Stimulated activated CD4-positive, alpha-beta T cell treated with anti-CD3 and anti-CD28 coated beads, Interleukin-12 subunit alpha, Interleukin-12 subunit beta, amount 100 ng/mL, for 4 hours (primary cell): ENCODE results near the gene PLOD1.
"Not testable (repeated sequence)": the region's sequence is repeated elsewhere in the genome, so short reads cannot be mapped to it uniquely, and the experiment has no call there.

Experiments
- DNase-seq: peaks from one replicate; pipeline ENCODE4 v3.0.0-alpha.2; 2020

The PLOD1 gene

DNA sequence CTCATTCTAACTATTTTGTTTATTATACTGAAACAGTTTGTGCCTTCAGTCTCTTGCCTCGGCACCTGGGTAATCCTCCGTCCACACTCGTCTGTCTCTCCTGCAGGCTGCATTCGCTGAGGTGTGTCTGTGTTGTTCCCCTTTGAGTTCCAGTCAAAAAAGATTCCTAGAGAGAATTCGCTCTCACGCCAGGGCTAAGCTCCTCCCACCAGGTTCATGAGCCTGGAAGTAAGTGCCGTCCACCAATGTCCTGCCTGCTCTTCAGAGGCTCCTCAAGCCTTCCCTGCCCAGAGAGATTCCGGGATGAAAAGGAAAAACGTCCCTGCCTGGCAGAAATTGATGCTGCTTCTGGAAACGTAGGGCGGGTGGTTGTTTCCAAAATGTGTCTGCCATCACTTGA lies 21.2 kb upstream of the PLOD1 start:
- no peak for DNase-seq

DNA sequence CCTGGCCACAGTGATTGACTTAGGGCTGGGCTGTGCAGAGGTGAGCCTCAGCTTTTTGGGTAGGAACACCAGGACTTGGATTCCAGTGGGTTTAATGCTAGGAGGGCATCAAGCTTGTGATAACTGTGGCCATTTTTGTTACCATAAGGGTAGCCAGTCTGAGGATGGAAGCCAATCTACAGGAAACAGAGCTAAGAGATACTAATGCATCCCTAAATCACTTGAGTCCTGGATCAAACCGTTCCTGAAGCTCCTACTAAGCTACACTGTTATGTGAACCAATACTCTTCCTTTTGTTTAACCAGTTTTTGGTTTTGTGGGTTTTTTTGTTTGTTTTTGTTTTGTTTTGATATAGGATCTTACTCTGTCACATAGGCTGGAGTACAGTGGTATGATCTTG lies 20.5 kb upstream of the PLOD1 start:
- no peak for DNase-seq

DNA sequence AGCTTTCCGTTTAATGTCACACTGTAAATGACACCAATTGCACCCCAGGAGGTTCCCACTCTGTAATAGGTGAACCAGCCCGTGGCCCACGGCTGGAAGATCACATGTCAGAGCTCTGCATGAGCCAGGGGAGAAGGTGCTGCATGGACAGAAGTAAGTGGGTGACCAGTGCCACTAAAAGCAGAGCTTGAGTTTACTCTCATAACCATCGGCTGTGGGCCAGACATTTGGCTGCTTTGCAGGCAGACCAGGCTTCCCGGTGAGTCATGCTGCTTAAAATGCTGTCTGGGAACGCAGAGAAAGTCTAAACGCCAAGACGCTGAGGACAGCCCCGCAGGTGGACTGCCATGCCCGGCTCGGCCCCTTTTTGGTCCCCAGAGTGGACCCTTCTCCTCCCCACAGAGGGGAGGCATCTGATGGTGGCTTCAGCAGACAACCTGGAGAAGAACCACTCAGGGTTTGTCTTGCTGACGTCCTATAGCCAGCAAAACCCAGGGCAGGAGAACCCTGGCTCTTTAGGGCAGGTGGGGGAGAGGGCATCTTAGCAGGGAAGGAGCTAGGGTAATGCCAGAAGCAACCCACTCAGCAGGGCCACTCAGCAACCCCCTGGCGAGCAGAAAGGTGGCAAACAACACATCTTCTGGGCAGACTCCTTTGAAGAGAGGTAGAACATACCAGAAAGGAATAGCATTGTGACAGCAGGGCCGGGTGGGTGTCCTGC lies 15.6 kb upstream of the PLOD1 start:
- no peak for DNase-seq

DNA sequence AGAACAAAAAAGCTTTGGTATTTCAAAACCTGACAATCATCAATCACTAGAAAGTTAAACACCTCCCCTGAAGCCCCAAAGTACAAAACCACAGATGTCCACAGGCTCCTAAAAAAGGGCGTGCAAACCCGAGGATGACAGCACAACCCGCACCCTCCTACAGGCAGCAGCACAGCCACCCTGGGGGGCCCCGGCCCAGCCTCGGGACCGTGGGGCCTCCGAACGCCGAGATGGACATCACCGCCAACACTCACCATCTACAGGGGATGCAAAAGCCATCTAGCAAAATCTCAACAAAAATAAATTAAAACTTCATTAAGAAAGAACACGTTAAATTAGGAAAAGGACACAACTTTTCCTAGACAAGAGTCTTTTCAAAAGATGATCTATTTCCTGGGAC lies 14.9 kb upstream of the PLOD1 start:
- no peak for DNase-seq

DNA sequence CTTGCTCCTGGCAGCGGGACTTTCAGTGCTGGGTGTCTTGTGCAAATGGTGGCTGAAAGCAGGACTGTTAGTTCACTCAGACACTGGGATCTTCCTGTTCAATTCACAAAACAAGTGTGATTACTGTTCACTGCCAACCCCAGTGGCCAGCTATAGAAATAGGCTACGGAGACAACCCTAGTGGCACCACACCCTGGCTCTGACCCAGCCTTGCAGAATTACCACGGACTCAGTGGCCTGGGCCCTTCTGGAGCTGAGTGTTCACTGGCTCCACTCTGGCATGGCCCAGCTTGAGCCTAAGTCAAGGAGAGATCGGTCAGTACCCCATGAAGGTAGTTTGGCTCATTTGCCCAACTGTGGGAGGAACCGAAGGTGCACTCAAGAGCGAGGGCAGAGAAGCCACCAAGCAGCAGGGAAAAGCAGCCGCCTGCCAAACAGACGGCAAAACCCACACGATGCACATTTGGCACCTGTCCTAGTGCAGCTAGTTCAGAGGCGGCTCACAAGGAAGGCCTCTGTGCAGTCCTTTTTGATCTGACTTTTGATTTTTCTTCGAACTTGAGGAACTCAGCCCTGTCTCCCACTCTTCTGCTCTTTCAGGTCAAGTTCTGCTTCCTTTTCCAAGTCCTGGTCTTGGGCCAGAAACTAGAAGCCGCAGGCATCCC lies 14.1 kb upstream of the PLOD1 start:
- no peak for DNase-seq

DNA sequence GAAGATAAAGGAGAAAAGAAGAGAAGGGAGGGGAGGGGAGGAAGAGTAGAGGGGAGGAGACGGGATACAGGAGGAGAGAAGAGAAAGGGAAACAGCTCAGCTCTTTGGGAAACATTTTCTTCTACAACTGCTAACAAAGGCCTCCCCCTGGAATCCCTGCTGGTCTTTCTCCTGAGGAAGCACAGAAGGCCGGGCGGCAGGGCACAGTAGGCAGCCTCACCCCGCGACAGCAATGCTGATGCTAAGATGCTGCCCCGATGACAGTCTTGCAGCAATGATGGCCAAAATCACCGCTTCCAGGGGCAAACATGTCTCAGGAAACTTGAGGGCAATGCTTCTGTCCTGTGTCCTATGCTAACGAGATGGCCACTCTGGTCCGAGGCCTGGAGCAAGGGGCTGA lies 13.5 kb upstream of the PLOD1 start:
- no peak for DNase-seq

DNA sequence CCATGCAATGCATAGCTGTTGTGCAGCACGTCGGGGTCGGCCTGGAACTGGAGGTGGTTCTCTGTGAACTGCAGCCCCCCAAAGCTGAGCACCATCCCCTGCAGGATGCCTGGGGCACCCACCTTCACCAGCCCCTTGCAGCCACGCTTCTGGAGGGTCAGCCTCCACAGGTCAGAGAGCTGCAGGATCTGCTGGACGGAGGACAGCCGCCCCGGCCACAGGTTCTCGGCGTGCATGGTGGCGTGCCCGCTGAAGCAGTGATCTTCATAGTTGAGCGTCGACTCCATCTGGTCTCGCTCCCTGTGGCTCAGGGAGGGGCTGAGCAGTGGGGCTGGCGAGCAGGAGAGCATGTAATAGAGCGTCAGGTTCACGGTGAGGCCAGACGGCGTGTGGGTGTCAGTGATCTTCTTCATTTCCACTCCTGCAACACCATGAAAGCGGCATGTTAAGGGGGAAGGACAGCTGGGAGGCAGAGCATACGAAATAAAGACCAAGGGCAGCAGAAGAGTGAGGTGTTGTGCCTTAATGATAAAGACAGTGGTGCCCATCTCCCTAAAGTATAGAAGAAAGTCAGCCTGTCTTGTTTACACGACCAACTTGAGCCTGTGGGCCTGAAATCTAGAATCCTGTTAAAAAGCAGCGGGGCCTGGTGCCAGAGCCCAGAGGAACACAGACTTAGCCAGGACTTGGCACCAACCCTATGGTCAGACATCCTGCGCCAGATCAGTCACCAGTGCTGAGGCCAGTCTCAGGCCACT lies 11.3 kb upstream of the PLOD1 start:
- no peak for DNase-seq

DNA sequence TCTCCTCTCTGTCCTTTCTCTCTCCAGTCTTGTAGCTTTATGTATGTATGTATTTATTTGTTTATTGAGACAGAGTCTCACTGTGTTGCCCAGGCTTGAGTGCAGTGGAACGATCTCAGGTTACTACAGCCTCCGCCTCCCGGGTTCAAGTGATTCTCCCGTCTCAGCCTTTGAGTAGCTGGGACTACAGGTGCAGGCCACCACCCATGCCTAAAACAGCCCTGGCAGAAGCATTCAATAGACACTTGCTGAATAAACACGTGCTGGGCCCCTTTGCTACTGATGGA lies 10.7 kb upstream of the PLOD1 start:
- DNase-seq: no peak

DNA sequence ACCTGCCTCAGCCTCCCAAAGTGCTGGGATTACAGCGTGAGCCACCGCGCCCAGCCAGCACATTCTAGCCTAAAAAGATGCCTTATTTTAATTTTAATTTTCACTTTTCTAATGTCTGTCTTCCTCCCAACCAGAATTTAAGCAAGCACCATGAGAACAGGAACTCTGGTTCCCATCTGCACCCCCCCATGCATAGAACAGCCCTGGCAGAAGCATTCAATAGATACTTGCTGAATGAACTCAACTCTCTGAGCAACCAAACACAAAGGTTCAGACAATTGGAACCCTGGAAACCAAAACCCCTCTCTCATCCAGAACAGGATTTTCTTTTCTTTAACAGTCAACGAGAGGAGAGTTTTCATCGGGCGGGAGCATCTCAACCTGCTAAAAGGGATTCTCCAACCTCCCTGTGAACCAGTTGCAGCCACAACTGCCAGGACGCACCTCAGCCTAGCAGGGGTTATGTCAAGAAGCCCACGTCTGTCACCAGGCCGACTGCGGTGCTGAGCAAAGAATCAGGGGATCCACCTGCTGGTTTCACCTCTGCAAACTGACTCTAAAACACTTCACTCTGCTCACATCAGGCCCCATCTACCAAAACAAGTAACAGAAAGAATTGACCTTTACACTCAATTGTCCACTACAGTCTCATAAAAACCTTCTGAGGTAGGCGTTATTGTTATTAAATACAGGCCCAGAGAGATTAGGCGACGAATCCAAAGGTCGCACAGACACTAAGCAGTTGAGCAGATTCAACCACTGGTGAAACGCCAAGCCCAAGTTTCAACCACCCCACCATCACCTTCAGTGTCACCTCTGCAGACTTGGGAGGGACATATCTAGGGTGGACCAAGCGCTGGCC lies 10.0 kb upstream of the PLOD1 start:
- DNase-seq: no peak

DNA sequence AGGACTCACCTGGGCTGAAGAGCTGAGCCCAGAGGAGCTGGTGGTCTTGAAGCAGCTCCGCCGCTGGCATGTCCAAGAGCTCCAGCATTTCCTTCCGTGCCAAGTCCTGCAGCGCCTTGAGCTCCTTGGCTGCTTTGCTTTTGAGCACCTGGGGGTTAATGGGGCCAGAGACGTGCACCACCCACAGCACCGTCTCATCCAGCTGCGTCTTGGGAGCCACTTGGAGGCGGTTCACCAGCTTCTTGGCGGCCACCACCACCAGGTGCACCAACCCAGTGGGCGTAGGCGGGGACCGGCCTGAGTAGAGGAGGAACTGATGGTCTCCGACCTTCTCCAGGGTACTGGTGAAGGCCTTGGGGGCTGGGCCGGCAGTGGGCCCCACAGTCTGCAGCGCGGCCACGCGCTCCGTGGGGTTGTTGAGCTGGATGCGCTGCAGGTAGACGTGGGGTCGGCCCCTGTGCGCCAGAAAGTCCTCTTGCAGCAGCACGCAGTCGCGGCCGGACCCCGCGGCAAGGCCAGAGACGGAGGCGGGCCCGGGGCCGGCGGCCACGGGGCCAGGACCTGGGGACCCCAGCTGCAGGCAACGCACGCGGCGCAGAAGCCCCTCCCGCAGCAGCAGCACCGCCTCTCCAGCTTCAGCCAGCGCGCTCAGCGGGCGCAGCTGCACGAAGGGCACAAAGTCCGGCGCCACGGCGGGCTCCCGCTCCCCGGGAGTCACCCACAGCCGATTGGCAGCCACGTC lies 9.2 kb upstream of the PLOD1 start:
- not testable (repeated sequence) for DNase-seq

DNA sequence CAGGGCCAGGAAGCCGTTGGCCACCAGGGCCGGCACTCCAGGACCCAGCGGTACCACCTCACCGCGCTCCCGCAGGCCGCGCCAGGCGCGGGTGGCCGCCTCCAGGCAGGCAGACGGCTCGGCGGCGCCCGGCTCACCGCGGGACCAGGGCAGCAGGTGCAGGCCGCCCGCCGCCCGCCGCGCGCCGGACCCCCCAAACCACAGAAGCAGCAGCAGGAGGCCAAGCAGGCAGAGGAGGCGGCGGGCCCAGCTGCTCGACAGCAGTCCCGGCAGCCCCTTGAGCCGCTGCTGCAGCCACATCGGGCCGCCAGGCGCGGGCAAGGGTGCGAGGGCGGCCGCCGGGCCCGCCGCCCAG lies 8.6 kb upstream of the PLOD1 start:
- DNase-seq: no peak

DNA sequence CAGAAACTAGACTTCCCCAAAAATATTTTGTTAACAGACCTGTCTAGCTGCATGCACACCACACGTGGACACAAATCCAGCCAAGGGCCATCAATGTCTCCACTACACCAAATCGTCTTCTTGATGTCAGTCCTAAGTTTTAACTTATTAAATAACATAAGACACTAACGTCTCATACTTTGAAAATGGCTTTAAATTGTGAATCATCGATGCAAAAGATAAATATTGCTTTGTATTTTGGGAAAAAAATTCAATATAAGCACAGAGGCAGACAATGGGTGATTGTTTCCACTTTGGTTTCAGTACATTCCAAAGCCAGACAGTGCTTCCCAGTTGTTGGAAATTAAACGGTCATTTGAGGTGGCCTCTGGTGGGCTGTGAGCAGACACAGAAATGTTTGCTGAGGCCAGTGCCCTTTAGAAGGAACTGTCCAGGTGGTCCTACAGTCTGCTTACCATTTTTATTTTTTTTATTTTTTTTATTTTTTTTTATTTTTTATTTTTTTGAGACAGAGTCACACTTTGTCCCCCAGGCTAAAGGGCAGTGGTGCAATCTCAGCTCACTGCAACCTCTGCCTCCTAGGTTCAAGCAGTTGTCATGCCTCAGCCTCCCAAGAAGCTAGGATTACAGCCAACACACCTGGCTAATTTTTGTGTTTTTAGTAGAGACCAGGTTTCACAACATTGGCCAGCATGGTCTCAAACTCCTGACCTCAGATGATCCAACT lies 6.5 kb upstream of the PLOD1 start:
- no peak for DNase-seq

DNA sequence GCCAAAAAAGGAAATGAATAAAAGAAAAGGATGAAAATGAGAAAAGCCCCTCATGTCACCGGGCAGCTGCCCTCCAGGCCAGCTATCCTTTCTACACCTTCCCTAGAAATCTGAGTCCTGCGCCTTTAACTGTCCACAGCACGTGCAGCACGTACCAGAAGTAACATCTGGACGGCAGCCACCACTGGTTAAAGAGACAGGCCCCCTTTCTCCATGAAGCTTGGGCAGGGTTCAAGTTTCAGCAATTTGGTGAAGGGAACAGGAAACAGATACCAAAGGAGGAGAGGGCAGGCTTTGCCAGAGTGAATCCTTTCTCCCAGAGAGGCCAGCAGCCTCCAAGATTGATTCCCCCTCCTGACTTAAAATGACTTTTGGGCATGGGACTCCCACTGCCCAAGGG lies 4.7 kb upstream of the PLOD1 start:
- DNase-seq: no peak

DNA sequence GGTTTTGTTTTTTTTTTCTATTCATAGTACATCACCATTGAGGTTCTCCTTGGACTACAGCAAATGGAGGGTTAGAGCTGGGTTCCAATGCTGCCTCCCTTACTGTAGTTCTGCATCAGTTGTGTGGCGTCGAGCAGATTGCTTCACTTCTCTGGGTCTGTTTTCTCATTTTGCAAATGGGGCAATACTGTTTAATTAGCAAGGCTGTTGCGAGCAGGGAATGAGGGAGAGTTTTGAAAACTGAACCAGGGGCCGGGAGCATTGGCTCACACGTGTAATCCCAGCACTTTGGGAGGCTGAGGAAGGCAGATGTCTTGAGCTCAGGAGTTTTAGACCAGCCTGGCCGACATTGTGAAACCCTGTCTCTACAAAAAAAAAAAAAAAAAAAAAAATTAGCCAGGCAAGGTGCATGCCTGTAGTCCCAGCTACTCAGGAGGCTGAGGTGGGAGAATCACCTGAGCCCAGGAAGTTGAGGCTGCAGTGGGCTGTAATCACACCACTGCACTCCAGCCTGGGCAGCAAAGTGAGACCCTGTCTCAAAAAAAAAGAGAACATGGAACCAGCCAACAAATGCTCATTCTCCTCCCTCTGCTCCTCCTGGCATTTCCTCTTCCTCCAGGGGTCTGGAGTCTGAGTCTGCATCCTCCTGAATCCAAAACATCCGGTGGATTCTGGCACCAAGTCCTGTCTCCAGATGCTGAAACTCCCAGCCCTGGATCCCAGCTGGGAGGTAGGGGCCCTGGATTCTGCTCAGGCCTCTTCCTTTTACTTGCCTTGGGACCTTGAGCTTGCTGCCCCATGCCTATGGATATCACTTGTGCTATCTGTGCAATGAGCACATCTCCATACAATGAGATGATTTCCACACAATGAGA lies 3.7 kb upstream of the PLOD1 start:
- no peak for DNase-seq

DNA sequence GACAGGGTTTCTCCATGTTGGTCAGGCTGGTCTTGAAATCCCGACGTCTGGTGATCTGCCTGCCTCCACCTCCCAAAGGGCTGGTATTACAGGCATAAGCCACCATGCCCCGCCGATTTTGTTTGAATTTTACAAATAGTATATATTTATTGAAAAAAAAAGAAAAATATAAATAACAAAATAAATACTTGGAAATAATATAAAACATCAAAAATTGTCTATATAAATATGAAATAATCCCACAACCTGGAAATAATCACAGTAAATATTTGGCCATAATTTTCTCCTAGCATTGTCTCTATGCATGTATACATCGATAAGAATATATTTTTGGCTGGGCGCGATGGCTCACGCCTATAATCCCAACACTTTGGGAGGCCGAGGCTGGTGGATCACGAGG lies 2.7 kb upstream of the PLOD1 start:
- DNase-seq: no peak

DNA sequence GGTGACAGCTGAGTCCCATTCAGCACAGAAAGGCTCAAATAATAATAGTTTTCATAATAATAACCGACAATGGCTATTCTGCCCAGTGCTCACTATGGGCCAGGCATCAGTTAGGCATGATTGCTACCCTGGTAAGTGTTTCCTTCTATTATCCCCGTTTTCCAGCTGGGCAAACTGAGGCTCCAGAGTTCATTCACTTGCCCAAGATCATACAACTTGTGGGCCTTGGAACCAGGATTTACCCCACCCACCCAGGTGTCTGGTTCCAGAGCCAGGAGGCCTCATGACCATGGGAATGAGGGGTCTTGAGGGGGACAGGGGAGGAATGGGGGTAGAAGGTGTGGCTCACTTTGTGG lies 518 bp downstream of the PLOD1 start:
- no peak for DNase-seq

DNA sequence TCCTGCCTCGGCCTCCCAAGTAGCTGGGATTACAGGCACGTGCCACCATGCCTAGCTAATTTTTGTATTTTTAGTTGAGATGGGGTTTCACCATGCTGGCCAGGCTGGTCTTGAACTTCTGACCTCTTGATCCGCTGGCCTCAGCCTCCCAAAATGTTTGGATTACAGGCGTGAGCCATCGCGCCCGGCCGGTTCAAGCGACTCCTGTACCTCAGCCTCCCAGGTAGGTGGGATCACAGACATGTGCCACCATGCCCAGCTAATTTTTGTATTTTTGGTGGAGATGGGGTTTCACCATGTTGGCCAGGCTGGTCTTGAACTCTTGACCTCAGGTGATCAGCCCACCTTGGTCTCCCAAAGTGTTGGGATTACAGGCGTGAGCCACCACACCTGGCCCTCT lies 1.2 kb downstream of the PLOD1 start:
- DNase-seq: not testable (repeated sequence)

DNA sequence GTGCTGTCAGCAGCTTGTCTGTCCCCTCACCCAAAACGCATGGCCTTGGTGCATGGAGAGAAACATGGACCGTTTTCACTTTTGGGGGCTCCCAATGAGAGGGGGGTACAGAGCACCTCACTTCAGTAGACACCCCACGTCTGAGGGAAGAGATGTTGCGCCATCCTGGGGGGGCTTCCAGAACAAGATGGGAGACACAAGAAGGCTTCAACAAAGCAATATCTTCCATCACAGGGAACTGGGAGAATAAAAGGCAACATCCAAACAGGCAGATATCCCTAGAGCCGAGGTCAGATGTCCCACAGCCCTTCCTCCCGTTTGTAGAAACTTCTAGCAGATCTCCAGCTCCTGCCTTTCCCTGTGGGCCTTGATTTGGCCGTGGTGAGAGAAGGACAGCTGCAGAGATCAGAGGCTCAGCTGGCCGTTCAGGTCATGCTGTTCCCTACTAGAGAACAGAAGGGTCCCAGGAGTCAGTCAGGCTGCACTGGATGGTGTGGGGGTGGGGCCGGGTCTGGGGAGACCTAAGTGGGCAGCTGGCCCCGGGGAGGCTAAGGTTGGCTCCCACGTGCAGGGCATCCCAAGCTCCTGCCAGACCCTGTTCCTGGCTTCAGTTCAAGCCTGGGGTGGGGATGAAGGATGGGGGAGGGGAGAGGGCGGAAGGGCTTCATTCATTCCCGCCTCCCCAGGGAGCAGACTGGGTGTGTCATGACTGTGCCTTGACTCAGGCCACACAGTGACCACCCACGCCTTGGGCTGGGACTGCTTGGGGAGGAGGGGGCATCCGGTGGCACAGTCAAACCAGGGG lies 4.4 kb downstream of the PLOD1 start:
- no peak for DNase-seq

DNA sequence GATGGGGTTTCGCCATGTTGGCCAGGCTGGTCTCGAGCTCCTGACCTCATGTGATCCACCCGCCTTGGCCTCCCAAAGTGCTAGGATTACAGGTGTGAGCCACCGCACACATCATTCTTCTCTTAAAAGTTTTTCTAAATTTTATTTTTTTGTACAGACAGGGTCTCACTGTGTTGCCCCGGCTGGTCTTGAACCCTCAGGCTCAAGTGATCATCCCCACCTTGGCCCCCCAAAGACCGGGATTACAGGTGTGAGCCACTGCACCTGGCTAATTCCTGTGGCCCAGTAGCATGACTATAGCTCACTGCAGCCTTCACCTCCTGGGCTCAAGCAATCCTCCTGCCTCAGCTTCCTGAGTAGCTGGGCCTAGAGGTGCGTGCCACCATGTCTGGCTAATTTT lies 5.3 kb downstream of the PLOD1 start:
- not testable (repeated sequence) for DNase-seq

DNA sequence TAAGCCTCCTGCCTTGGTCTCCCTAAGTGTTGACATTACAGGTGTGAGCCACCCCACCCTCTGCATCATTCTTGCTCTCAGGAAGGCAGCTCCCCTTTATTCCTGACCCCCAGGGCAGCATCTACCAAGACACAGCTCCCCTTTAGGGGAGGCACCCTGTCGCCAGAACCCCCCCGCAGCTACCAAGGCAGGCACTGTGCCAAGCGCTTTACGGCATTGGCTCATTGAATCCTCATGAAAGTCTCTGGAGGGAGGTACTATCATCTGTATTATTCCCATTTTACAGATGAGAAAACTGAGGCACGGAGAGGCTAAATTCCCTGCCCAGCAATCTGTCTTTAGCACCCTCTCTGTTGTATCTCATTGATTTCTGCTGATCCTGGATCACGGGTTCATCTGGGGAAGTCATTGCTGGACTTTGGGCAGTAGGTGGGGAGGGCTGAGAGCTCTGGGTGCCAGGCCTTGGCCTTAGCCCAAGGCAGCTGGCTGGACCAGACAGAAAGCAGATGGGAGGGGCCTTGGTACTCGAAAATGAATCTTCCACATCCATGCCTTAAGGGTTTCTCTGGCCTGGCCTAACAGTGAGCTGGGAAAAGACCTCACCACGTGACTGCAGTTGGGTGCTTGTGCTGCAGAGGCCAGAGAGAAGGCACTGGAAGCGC lies 5.9 kb downstream of the PLOD1 start:
- no peak for DNase-seq
